Activated naive CD4-positive, alpha-beta T cell treated with anti-CD3 and anti-CD28 coated beads, Interleukin-2, amount 50 U/mL, for 24 hours (primary cell): ENCODE data around the gene TTC39B.
"Not testable (repeated sequence)": the region's sequence is repeated elsewhere in the genome, so short reads cannot be mapped to it uniquely, and the experiment has no call there.

ENCODE experiments used
- H3K27ac Mint-ChIP-seq: one replicate; pipeline ENCODE4 v1.8.0; 2021; ENCODE audit warnings: mild to moderate bottlenecking, mixed read lengths
- H3K27me3 Mint-ChIP-seq: one replicate; pipeline ENCODE4 v1.8.0; 2021; ENCODE audit warnings: mixed read lengths
- H3K36me3 Mint-ChIP-seq: one replicate; pipeline ENCODE4 v1.8.0; 2021; ENCODE audit warnings: mixed read lengths
- H3K4me1 Mint-ChIP-seq: one replicate; pipeline ENCODE4 v1.8.0; 2021; ENCODE audit warnings: mixed read lengths
- H3K4me3 Mint-ChIP-seq: one replicate; pipeline ENCODE4 v1.8.0; 2021; ENCODE audit warnings: mild to moderate bottlenecking, mixed read lengths
- H3K9me3 Mint-ChIP-seq: one replicate; pipeline ENCODE4 v1.8.0; 2021; ENCODE audit warnings: mixed read lengths

The TTC39B gene

DNA sequence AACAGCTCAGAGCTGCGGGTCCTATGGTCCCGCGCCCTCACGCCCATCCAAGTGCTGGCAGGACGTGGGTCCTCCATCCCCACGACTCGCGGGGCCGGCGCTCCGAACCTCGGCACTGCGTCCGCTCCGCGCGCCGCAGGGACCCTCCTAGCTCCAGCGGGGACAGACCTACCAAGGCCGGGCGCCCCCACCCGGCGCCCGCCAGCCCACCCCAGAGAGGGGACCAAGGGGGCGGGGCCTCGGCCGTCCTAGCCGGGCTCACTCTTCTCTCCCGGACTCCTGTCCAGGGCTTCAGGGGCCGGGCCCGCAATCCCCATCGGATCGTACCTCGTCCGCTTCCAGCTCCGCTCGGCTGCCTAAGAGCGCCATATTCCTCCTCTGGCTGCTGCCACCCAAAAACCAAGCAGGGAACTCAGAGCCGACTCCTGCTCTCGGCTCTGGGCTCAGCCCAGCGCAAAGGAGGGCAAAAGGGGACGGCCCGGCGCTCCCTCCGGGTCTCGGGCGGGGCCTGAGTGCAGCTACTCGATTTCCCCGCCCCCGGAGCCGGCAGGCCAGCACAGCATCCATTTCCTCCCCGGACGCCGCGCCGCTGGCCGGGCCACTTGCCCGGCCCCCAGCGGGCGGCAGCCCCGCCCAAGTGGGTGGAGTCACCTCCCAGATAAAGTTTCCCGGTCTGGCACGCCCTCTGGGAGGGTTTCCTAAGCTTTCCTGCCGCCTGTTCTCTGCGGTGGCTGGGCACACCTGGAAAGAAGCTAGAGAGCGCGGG, at the start of gene TTC39B:
Gene TTC39B (minus strand): TSS at position 460 of the 766 bp plus-strand sequence. CDS start 91 bp downstream, at position 369.
- H3K27me3 Mint-ChIP-seq = no peaks in the 10 kb centered on the region
- H3K4me1 Mint-ChIP-seq = peaks cover 63% of the 10 kb centered on the region
- peak within 1 kb of the TSS; percentile 98 for H3K4me3 Mint-ChIP-seq
- peaks cover 5% of the 10 kb centered on the region for H3K36me3 Mint-ChIP-seq
- peak within 1 kb of the TSS; percentile 96 for H3K27ac Mint-ChIP-seq
- no peaks in the 10 kb centered on the region for H3K9me3 Mint-ChIP-seq

DNA sequence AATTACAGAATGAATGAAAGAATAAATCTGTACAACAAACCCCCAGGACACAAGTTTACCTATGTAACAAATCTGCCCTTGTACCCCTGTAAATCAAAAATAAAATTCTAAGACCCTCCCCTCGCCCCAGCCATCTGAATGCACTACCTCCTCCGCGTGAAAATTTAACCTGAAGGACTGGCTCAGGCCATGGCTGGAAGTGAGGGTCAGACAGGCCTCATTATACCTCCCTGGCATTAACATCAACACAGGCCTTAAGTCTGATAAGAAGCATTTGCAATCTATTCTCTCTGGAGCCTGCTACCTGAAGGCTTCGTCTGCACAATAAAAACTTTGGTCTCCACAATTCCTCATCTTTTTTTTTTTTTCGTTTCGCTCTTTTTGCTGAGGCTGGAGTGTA, 48.7 kb upstream of the TTC39B start:
- Mint-ChIP-seq H3K4me3 (no peak overlapping the region), H3K9me3 (no peaks in the 10 kb centered on the region), H3K27ac (peak overlapping the region; percentile 79), H3K36me3 (no peaks in the 10 kb centered on the region), H3K27me3 (no peaks in the 10 kb centered on the region), H3K4me1 (peaks cover 45% of the 10 kb centered on the region)

DNA sequence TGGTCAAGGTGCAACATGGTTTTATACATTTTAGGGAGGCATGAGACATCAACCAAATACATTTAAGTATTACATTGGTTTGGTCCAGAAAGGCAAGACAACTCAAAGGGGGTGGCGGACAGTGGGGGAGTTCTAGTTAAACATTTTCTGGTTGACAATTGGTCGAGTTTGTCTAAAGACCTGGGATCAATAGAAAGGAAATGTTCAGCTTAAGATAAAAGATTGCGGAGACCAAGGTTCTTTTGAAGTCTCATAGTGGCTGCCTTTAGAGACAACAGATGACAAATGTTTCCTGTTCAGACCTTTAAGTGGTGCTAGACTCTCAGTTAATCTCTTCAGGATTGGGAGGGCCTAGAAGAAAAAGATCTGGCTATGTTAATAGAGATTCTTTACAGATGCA, 47.7 kb upstream of the TTC39B start:
- Mint-ChIP-seq H3K4me1 (peaks cover 53% of the 10 kb centered on the region), H3K27me3 (no peaks in the 10 kb centered on the region)

DNA sequence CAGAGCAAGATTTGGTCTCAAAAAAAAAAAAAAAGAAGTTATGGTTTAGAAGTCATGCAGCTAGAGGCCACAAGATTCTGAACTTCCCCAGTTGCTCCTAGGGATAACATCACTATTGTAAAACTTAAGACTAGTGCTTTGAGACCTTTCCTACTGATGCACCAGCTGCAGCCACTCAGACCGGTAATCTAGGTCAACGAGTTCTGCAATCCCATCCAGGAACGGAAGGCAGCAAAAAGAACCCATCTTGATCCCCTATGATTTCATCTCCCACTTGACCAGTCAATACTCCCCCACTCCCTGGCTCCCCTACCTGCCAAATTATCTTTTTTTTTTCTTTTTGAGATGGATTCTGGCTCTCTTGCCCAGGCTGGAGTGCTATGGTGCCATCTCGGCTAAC, 46.9 kb upstream of the TTC39B start:
- Mint-ChIP-seq H3K4me3 (no peak overlapping the region), H3K4me1 (peaks cover 53% of the 10 kb centered on the region), H3K27ac (no peak overlapping the region), H3K9me3 (no peaks in the 10 kb centered on the region), H3K27me3 (no peaks in the 10 kb centered on the region), H3K36me3 (no peaks in the 10 kb centered on the region)

More for the DNA sequence above, 47.7 kb upstream of the TTC39B start:
- Mint-ChIP-seq H3K9me3 (no peaks in the 10 kb centered on the region), H3K4me3 (no peak overlapping the region), H3K36me3 (no peaks in the 10 kb centered on the region), H3K27ac (peak overlapping the region; percentile 48)

DNA sequence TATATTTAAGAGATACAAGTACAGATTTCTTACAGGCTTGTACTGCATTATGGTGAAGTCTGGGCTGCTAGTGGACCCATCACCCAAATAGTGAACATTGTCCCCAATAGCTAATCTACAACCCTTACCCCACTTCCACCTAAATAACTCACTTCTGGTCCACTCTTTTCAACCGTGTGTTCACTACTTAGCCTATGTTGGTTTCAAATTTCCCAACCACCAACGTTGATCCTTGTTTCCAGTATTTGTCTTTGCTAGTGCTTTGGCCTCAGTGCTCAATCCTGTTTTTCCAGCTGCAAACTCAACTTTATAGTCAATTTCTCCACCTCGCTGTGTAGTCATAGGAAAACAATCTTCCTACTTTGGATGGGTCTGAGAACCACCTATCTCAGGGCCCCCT, 45.3 kb upstream of the TTC39B start:
- Mint-ChIP-seq H3K36me3 (no peaks in the 10 kb centered on the region), H3K4me1 (peaks cover 48% of the 10 kb centered on the region), H3K4me3 (no peak overlapping the region)

DNA sequence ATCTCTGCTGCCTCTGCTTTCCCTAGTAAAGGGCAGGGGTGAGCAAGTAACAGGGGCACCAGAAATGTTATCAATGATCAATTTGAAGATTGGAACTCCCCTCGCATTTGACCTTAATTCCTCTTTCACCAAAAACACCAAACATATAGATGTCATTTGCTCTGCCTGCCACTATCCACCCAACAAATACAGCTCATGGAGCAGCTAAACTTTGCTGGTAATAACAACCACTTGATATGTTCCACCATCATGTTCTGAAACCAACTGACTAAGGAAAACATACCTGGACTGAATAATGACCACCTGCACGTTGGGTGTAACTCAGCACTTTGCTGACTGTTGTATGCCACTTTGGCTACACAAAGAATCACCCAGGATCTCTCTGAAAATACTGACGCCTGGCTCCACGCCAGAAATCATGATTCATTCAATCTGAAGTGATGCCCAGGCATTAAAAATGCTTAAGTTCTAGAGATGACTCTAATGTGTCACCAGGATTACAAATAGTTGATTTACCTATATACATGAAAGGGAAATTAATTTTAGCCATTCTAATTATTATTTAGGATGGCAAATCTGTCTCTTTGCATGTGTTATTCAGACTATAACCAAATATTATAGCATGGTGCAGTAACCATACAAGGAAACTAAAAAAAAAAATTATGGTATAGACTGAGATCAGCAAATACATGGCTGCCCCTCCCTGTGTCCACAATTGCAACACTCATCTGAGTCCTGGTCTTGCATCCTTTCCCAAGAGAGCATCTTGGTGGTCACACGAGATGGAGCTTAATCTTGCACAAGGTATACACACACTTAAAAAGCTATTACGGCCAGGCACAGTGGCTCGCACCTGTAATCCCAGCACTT, 43.1 kb upstream of the TTC39B start:
- H3K9me3 Mint-ChIP-seq = no peaks in the 10 kb centered on the region
- peaks cover 27% of the 10 kb centered on the region for H3K4me1 Mint-ChIP-seq
- H3K27ac Mint-ChIP-seq = no peak overlapping the region
- no peaks in the 10 kb centered on the region for H3K36me3 Mint-ChIP-seq
- no peaks in the 10 kb centered on the region for H3K27me3 Mint-ChIP-seq
- no peak overlapping the region for H3K4me3 Mint-ChIP-seq

More for the DNA sequence above, 45.3 kb upstream of the TTC39B start:
- H3K9me3 Mint-ChIP-seq = no peaks in the 10 kb centered on the region
- peak overlapping the region; percentile 6 for H3K27ac Mint-ChIP-seq
- no peaks in the 10 kb centered on the region for H3K27me3 Mint-ChIP-seq

DNA sequence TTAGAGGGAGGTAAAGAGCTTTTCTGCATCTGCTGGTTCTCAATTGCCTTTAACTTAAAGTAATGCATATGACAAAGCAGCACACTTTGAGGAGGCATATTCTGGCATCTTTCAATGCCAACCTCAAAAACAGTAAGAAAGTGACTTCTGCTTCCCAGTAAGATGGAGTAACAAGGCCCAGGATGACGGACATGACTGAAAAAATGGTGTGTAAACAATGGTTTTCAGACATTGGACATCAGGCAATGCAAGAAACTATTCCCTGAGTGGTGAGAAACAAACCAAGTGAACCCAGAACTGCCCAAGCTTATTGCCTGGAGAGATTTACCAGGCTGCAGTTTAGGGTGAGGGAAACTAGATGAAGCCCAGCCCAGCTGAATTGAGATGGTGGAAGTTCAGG, 39.8 kb upstream of the TTC39B start:
- no peaks in the 10 kb centered on the region for H3K9me3 Mint-ChIP-seq
- H3K4me3 Mint-ChIP-seq = no peak overlapping the region
- H3K27ac Mint-ChIP-seq = no peak overlapping the region
- no peaks in the 10 kb centered on the region for H3K27me3 Mint-ChIP-seq
- peaks cover 16% of the 10 kb centered on the region for H3K4me1 Mint-ChIP-seq
- no peaks in the 10 kb centered on the region for H3K36me3 Mint-ChIP-seq

DNA sequence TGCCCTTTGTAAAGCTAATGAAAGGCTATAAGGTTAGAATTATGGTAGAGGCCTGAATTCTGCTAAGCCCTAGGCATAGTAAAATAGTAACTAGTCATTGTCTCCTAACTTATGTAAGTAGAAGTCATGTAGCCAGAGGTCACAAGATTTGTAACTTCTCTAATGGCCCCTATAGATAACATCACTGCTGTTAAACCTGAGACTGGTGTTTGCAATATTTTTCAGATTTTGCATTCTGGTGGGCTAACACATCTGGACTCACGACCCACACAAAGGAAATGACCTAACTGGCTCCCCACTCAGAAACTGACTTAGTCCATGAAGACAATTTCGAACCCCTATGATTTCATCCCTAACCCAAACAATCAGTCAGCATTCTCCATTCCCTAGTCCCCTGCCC, 37.2 kb upstream of the TTC39B start:
- no peak overlapping the region for H3K27ac Mint-ChIP-seq
- H3K4me3 Mint-ChIP-seq = no peak overlapping the region
- no peaks in the 10 kb centered on the region for H3K9me3 Mint-ChIP-seq
- no peaks in the 10 kb centered on the region for H3K36me3 Mint-ChIP-seq
- H3K4me1 Mint-ChIP-seq = no peaks in the 10 kb centered on the region
- no peaks in the 10 kb centered on the region for H3K27me3 Mint-ChIP-seq

DNA sequence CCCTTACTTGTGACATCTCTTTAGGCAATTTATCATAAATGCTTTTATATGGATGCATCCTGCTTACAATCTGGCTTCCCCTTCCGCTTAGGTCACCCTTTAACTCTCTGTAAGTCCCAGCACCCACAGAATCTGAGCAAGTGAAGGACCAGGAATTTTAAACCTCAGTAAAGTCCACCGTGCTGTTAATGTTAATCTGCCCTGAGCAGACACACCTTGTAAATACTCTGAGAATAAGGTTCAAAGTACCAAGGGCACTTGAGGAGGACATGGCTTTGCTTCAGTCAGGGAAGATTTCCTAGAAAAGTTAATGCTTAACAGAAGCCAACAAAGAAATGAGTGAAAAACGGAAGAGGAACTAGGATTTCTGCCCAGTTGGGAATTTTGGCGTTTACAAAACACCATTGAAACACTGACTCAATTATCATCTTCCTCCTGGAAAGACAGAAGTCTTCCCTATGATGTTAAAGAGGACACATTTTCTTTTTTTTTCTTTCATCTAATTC, 26.4 kb upstream of the TTC39B start:
- Mint-ChIP-seq H3K4me3 (no peak overlapping the region), H3K4me1 (peaks cover 7% of the 10 kb centered on the region), H3K36me3 (no peaks in the 10 kb centered on the region), H3K27me3 (no peaks in the 10 kb centered on the region), H3K27ac (no peak overlapping the region), H3K9me3 (no peaks in the 10 kb centered on the region)

DNA sequence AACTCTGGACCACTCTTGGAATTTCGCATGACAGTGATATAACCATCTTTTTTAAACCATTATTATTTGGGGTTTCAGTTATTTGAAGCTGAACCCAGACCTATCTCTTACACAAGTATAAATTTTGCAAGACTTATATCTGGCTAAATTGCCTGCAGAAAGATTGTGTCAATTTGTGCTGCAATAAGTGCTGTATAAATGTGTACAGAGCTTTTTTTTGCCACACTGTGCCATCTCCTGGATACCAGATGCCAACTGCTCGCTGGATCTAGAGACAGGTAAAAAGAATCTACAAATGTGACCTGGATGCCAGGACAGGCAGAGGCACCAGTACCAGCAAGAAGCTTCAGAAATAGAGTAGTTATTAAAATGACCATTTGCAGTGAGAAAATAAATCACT, 25.9 kb upstream of the TTC39B start:
- H3K27ac Mint-ChIP-seq = peak overlapping the region; percentile 55
- H3K36me3 Mint-ChIP-seq = no peaks in the 10 kb centered on the region
- peaks cover 7% of the 10 kb centered on the region for H3K4me1 Mint-ChIP-seq

DNA sequence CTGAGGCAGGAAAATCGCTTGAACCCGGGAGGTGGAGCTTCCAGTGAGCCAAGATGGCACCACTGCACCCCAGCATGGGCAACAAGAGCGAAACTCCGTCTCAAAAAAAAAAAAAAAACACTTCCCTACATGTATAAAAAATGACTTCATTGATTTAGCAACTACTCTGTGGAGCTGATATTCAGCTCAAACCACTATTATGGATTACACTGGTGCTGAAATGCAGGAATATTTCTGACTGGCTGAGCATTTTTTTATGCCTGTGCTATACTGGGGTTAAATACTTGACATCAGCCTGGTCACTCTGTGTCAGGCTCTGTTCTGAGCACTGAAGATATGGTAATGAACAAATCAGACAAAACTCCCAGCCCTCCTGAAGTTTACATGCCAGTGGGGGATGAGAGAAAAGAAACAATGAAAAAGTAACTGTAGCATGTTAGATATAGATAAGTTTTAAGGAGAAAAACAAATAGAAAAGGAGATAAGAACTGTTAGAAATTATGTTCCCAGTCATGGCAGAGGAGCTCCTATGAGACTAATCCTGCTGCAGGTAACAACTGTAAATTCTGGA, 22.6 kb upstream of the TTC39B start:
- H3K9me3 Mint-ChIP-seq = no peaks in the 10 kb centered on the region
- no peak overlapping the region for H3K27ac Mint-ChIP-seq
- no peaks in the 10 kb centered on the region for H3K4me1 Mint-ChIP-seq

More for the DNA sequence above, 25.9 kb upstream of the TTC39B start:
- Mint-ChIP-seq H3K4me3 (no peak overlapping the region), H3K27me3 (no peaks in the 10 kb centered on the region), H3K9me3 (no peaks in the 10 kb centered on the region)

DNA sequence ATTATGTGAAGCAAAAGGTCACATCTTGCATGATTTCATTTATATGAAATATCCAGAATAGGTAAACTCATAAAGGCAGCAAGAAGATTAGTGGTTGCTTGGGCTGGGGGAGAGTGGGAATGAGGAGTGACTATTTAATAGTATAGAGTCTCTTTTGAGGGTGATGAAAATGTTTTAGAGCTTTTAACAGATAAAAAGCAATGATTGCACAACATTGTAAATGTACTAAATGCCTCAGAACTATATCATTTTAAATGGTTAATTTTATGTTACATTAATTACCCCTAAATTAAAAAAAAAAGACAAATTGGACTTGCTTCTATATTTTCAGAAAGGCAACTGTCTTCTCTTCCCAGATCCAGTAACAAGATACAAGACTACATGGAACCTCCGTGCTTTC, 21.9 kb upstream of the TTC39B start:
- Mint-ChIP-seq H3K27me3 (no peaks in the 10 kb centered on the region), H3K36me3 (no peaks in the 10 kb centered on the region), H3K9me3 (no peaks in the 10 kb centered on the region), H3K27ac (no peak overlapping the region), H3K4me1 (no peaks in the 10 kb centered on the region), H3K4me3 (no peak overlapping the region)

More for the DNA sequence above, 22.6 kb upstream of the TTC39B start:
- Mint-ChIP-seq H3K27me3 (no peaks in the 10 kb centered on the region), H3K4me3 (no peak overlapping the region), H3K36me3 (no peaks in the 10 kb centered on the region)

DNA sequence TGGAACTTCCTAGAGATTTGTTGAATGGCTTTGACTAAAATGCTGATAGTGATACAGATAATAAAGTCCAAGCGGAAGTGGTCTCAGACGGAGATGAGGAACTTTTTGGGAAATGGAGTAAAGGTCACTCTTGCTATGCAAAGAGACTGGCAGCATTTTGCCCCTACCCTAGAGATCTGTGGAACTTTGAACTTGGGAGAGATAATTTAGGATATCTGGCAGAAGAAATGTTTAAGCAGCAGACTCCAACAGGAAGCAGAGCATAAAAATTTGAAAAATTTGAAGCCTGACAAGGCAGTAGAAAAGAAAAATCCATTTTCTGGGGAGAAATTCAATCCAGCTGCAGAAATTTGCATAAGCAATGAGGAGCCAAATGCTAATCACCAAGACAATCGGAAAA, 15.7 kb upstream of the TTC39B start:
- H3K27me3 Mint-ChIP-seq, H3K9me3 Mint-ChIP-seq, H3K4me3 Mint-ChIP-seq, H3K36me3 Mint-ChIP-seq, H3K27ac Mint-ChIP-seq, H3K4me1 Mint-ChIP-seq: not testable (repeated sequence)

DNA sequence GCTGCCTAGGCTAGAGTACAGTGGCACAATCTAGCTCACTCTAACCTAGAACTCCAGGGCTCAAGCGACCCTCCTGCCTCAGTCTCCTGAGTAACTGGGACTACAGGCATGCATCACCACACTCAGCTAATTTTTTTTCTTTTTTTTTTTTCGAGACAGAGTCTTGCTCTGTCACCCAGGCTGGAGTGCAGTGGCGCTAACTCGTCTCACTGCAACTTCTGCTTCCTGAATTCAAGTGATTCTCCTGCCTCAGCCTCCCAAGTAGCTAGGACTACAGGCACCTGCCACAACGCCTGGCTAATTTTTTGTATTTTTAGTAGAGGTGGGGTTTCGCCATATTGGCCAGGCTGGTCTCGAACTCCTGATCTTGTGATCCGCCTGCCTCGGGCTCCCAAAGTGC, 12.6 kb upstream of the TTC39B start:
- H3K36me3 Mint-ChIP-seq, H3K4me3 Mint-ChIP-seq, H3K27ac Mint-ChIP-seq, H3K9me3 Mint-ChIP-seq, H3K4me1 Mint-ChIP-seq, H3K27me3 Mint-ChIP-seq: not testable (repeated sequence)

DNA sequence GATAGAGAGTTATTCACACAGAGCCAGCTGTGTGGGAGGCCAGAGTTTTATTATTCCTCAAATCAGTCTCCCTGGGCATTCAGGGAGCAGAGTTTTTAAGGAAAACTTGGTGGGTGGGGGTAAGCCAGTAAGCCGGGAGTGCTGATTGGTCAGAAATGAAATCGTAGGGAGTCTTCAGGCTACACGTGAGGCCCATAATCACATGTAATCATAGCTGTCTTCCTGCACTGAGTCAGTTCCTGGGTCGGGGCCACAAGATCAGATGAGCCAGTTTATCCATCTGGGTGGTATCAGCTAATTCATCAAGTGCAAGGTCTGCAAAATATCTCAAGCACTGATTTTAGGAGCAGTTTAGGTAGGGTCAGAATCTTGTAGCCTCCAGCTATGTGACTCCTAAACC, 10.8 kb upstream of the TTC39B start:
- peaks cover 4% of the 10 kb centered on the region for H3K36me3 Mint-ChIP-seq
- H3K27ac Mint-ChIP-seq = no peak overlapping the region
- no peaks in the 10 kb centered on the region for H3K4me1 Mint-ChIP-seq
- no peaks in the 10 kb centered on the region for H3K27me3 Mint-ChIP-seq
- no peaks in the 10 kb centered on the region for H3K9me3 Mint-ChIP-seq
- H3K4me3 Mint-ChIP-seq = no peak overlapping the region

DNA sequence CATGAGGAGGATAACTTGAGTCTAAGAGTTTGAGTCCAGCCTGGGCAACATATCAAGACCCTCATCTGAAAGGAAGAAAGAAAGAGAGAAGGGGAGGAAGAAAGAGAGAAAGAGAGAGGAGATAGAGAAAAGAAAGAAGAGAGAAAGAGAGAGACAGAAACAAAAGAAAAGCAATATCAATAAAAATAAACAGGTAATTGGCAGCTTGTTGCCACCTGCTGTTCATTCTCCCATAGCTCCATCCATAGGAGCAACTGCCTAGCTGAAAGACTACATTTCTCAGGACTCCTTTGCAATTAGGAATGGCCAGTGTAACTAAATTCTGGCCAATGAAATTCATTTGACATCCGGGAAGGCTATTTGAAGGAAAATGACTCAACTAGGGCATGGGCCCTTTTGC, 4.6 kb upstream of the TTC39B start:
- Mint-ChIP-seq H3K36me3 (peaks cover 3% of the 10 kb centered on the region), H3K4me3 (no peak overlapping the region), H3K27ac (peak overlapping the region; percentile 57), H3K4me1 (peaks cover 44% of the 10 kb centered on the region), H3K9me3 (no peaks in the 10 kb centered on the region), H3K27me3 (no peaks in the 10 kb centered on the region)
